ENCODE measurements around the gene LSM4. TPM values are rescaled to one million over a fixed set of nuclear protein-coding genes. Genes with fewer than 3 reads are reported as not detected.

The LSM4 gene
- total and polyA plus RNA-seq, 10 of the 15 experiments (the other 5 are each of a cell fraction or from before 2014, with no cell fraction given), result 12.6 to 652 (median 217) TPM

DNA sequence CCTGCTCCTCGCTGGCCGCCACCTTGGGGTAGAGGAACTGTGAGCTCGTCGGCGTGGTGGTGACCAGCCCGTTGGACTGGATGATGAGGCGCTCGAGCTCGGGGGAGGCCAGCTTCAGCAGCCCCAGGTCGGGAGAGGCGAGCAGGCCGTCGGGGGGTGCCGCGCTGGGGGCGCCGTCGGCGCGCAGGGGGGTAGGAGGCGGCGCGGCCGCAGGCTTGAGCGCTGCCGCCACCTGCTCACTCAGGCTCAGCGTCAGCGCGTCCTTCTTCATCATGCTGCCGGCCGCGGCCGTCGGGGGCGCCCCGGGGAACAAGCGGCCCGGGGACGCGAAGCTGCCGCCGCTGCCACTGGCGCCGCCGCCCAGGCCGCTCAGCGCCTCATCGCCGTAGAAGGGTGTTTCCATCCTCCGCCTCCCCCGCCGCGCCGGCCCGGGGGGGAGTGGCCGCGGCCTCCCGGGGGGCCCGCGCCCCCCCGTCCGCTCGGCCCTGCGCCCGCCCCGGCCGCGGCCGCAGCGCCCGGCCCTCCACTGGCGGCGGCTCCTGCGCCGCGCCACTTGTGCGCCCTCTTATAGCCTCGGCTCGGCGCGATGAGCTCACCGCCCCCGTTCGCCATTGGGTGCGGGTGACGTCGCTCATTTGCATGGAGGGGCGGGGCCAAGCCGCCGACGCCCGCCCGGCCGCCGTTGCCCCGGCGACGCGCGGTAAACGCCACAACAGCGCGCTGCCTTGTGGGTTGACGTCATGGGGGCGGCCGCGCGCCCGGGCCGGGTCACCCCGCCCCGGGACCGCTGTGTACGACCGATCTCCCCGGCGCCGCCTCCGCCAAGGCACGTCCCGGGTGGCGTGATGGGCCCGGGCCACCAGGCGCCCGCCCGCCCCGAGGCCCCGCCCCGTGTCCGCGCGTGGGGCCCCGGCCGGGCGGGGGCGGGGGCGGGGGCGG is 41.5 kb downstream of the LSM4 start, which contains the start of gene JUND (continued):
- TF ChIP-seq, protein P1, sequence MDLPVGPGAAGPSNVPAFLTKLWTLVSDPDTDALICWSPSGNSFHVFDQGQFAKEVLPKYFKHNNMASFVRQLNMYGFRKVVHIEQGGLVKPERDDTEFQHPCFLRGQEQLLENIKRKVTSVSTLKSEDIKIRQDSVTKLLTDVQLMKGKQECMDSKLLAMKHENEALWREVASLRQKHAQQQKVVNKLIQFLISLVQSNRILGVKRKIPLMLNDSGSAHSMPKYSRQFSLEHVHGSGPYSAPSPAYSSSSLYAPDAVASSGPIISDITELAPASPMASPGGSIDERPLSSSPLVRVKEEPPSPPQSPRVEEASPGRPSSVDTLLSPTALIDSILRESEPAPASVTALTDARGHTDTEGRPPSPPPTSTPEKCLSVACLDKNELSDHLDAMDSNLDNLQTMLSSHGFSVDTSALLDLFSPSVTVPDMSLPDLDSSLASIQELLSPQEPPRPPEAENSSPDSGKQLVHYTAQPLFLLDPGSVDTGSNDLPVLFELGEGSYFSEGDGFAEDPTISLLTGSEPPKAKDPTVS (IDR thresholded peaks at IDR 0.05; ENCODE audit: low read depth, low read length), result 0 out of 2 replicates have a peak, but pooled peaks have one; percentile 30
- TF ChIP-seq TARDBP (IDR thresholded peaks at IDR 0.05; ENCODE audit: borderline replicate concordance), result no peak
- no peak for TF ChIP-seq CBFB (IDR thresholded peaks at IDR 0.05; ENCODE audit: low read depth)
- TF ChIP-seq ZSCAN29 (IDR thresholded peaks at IDR 0.05), result peak; percentile 19; the same call in 1 of the 2 replicates
- TF ChIP-seq NR2F1 (conservative IDR thresholded peaks at IDR 0.05), result peak; percentile 60
- TF ChIP-seq MEF2B (IDR thresholded peaks at IDR 0.05; ENCODE audit: partially characterized antibody, poor library complexity, severe bottlenecking), result no peak
- TF ChIP-seq, protein P2, sequence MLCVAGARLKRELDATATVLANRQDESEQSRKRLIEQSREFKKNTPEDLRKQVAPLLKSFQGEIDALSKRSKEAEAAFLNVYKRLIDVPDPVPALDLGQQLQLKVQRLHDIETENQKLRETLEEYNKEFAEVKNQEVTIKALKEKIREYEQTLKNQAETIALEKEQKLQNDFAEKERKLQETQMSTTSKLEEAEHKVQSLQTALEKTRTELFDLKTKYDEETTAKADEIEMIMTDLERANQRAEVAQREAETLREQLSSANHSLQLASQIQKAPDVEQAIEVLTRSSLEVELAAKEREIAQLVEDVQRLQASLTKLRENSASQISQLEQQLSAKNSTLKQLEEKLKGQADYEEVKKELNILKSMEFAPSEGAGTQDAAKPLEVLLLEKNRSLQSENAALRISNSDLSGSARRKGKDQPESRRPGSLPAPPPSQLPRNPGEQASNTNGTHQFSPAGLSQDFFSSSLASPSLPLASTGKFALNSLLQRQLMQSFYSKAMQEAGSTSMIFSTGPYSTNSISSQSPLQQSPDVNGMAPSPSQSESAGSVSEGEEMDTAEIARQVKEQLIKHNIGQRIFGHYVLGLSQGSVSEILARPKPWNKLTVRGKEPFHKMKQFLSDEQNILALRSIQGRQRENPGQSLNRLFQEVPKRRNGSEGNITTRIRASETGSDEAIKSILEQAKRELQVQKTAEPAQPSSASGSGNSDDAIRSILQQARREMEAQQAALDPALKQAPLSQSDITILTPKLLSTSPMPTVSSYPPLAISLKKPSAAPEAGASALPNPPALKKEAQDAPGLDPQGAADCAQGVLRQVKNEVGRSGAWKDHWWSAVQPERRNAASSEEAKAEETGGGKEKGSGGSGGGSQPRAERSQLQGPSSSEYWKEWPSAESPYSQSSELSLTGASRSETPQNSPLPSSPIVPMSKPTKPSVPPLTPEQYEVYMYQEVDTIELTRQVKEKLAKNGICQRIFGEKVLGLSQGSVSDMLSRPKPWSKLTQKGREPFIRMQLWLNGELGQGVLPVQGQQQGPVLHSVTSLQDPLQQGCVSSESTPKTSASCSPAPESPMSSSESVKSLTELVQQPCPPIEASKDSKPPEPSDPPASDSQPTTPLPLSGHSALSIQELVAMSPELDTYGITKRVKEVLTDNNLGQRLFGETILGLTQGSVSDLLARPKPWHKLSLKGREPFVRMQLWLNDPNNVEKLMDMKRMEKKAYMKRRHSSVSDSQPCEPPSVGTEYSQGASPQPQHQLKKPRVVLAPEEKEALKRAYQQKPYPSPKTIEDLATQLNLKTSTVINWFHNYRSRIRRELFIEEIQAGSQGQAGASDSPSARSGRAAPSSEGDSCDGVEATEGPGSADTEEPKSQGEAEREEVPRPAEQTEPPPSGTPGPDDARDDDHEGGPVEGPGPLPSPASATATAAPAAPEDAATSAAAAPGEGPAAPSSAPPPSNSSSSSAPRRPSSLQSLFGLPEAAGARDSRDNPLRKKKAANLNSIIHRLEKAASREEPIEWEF (IDR thresholded peaks at IDR 0.05; ENCODE audit: insufficient replicate concordance, low read depth, low read length), result no peak
- TF ChIP-seq, protein P3, sequence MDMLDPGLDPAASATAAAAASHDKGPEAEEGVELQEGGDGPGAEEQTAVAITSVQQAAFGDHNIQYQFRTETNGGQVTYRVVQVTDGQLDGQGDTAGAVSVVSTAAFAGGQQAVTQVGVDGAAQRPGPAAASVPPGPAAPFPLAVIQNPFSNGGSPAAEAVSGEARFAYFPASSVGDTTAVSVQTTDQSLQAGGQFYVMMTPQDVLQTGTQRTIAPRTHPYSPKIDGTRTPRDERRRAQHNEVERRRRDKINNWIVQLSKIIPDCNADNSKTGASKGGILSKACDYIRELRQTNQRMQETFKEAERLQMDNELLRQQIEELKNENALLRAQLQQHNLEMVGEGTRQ (IDR thresholded peaks at IDR 0.05; ENCODE audit: borderline replicate concordance, low read depth, low read length), result no peak
- peak; percentile 68 for TF ChIP-seq RUNX3 (IDR thresholded peaks at IDR 0.05; ENCODE audit: low read length)
- peak; percentile 84 for TF ChIP-seq CREB1 (IDR thresholded peaks at IDR 0.05; ENCODE audit: low read depth)
- TF ChIP-seq TCF3 (IDR thresholded peaks at IDR 0.05; ENCODE audit: borderline replicate concordance, insufficient read depth, low read depth, low read length), result peak; percentile 87
- TF ChIP-seq PAX8 (IDR thresholded peaks at IDR 0.05), result no peak
- TF ChIP-seq, protein P4, sequence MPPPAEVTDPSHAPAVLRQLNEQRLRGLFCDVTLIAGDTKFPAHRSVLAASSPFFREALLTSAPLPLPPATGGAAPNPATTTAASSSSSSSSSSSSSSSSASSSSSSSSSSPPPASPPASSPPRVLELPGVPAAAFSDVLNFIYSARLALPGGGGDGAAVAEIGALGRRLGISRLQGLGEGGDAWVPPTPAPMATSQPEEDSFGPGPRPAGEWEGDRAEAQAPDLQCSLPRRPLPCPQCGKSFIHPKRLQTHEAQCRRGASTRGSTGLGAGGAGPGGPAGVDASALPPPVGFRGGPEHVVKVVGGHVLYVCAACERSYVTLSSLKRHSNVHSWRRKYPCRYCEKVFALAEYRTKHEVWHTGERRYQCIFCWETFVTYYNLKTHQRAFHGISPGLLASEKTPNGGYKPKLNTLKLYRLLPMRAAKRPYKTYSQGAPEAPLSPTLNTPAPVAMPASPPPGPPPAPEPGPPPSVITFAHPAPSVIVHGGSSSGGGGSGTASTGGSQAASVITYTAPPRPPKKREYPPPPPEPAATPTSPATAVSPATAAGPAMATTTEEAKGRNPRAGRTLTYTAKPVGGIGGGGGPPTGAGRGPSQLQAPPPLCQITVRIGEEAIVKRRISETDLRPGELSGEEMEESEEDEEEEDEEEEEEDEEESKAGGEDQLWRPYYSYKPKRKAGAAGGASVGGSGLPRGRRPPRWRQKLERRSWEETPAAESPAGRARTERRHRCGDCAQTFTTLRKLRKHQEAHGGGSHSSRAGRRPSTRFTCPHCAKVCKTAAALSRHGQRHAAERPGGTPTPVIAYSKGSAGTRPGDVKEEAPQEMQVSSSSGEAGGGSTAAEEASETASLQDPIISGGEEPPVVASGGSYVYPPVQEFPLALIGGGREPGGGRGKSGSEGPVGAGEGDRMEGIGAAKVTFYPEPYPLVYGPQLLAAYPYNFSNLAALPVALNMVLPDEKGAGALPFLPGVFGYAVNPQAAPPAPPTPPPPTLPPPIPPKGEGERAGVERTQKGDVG (CRISPR knock-in tag; IDR thresholded peaks at IDR 0.05), result no peak; the same call in 1 of the 2 replicates
- no peak; the same call in 1 of the 2 replicates for TF ChIP-seq HCFC1 (IDR thresholded peaks at IDR 0.05; ENCODE audit: low read length)
- TF ChIP-seq POLR2AphosphoS5 (IDR thresholded peaks at IDR 0.05; ENCODE audit: low read length), result peak; percentile 97
- TF ChIP-seq, protein P5, sequence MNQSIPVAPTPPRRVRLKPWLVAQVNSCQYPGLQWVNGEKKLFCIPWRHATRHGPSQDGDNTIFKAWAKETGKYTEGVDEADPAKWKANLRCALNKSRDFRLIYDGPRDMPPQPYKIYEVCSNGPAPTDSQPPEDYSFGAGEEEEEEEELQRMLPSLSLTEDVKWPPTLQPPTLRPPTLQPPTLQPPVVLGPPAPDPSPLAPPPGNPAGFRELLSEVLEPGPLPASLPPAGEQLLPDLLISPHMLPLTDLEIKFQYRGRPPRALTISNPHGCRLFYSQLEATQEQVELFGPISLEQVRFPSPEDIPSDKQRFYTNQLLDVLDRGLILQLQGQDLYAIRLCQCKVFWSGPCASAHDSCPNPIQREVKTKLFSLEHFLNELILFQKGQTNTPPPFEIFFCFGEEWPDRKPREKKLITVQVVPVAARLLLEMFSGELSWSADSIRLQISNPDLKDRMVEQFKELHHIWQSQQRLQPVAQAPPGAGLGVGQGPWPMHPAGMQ (IDR thresholded peaks at IDR 0.05; ENCODE audit: borderline replicate concordance), result no peak
